Smooth muscle cell (in vitro differentiated cells): ENCODE data around the gene TRIM51. TPM values are rescaled to one million over a fixed set of nuclear protein-coding genes. Genes with fewer than 3 reads are reported as not detected.
"Not testable (repeated sequence)": the region's sequence is repeated elsewhere in the genome, so short reads cannot be mapped to it uniquely, and the experiment has no call there.

ENCODE experiments used
- DNase-seq: peaks from one replicate; lab custom pipeline; 2025; ENCODE audit not compliant: unreplicated experiment; lab: John Stamatoyannopoulos, UW
- H2AFZ ChIP-seq: fragments of 200-600 bp; sonication (generic); 2 replicates; pipeline ENCODE4 v1.6.0; 2016; ENCODE audit warnings: antibody characterized with exemption, low read depth, mild to moderate bottlenecking
- H3F3A ChIP-seq: fragments of 200-600 bp; sonication (generic); 2 replicates; pipeline ENCODE4 v1.6.0; 2017; ENCODE audit warnings: antibody characterized with exemption, low read depth
- H3K27ac ChIP-seq: fragments of 200-600 bp; sonication (generic); 2 replicates; pipeline ENCODE4 v1.5.1; 2016; ENCODE audit warnings: low read depth, mild to moderate bottlenecking
- H3K27me3 ChIP-seq: fragments of 200-600 bp; sonication (generic); 2 replicates; pipeline ENCODE4 v1.6.1; 2016; ENCODE audit warnings: low read depth, mild to moderate bottlenecking
- H3K36me3 ChIP-seq: fragments of 200-600 bp; sonication (generic); 2 replicates; pipeline ENCODE4 v1.5.1; 2016; ENCODE audit warnings: low read depth
- H3K4me1 ChIP-seq: fragments of 200-600 bp; sonication (generic); 2 replicates; pipeline ENCODE4 v1.5.1; 2016; ENCODE audit warnings: low read depth
- H3K4me2 ChIP-seq: fragments of 200-600 bp; sonication (generic); 2 replicates; pipeline ENCODE4 v1.6.0; 2016; ENCODE audit warnings: mild to moderate bottlenecking
- H3K4me3 ChIP-seq: fragments of 200-600 bp; sonication (generic); 2 replicates; pipeline ENCODE4 v1.5.1; 2016; ENCODE audit warnings: mild to moderate bottlenecking
- H3K79me2 ChIP-seq: fragments of 200-600 bp; sonication (generic); 2 replicates; pipeline ENCODE4 v1.6.0; 2016; ENCODE audit warnings: low read depth, mild to moderate bottlenecking
- H3K9ac ChIP-seq: fragments of 200-600 bp; sonication (generic); 2 replicates; pipeline ENCODE4 v1.6.0; 2016; ENCODE audit warnings: low read depth
- H3K9me3 ChIP-seq: fragments of 200-600 bp; sonication (generic); replicated peaks from 2 replicates; pipeline ENCODE4 v1.5.1; 2016; ENCODE audit warnings: low read depth
- H4K20me1 ChIP-seq: fragments of 200-600 bp; sonication (generic); 2 replicates; pipeline ENCODE4 v1.6.0; 2016; ENCODE audit warnings: low read depth
- WGBS: methylation state at CpG from one replicate; pipeline ENCODE4 v1.1.7; 2016; ENCODE audit warnings: low lambda C conversion rate; 5-methylcytosine and 5-hydroxymethylcytosine counted together
- polyA plus RNA-seq: library from polyadenylated mRNA; unstranded; fragments of >200 nt; fragmentation: Nextera tagmentation; extraction: Ambion mirVana; gene quantifications from 2 replicates; pipeline ENCODE4 v1.2.1, GENCODE V29; 2016
- total RNA-seq: library from RNA; depleted of rRNA; stranded (reverse); fragments of >200 nt; gene quantifications from 2 replicates; pipeline ENCODE4 v1.2.3, GENCODE V29; 2014
- TF ChIP-seq, protein P1 (sequence below): fragments of 200-600 bp; sonication (generic); IDR thresholded peaks from 2 replicates; pipeline ENCODE4 v1.5.1; 2017; ENCODE audit warnings: borderline replicate concordance, mild to moderate bottlenecking, antibody characterized with exemption; ENCODE audit not compliant: insufficient read depth, poor library complexity, severe bottlenecking

The TRIM51 gene, protein sequence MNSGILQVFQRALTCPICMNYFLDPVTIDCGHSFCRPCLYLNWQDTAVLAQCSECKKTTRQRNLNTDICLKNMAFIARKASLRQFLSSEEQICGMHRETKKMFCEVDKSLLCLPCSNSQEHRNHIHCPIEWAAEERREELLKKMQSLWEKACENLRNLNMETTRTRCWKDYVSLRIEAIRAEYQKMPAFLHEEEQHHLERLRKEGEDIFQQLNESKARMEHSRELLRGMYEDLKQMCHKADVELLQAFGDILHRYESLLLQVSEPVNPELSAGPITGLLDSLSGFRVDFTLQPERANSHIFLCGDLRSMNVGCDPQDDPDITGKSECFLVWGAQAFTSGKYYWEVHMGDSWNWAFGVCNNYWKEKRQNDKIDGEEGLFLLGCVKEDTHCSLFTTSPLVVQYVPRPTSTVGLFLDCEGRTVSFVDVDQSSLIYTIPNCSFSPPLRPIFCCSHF
- total RNA-seq (not detected in 2 replicates), polyA plus RNA-seq (not detected in 2 replicates)

DNA sequence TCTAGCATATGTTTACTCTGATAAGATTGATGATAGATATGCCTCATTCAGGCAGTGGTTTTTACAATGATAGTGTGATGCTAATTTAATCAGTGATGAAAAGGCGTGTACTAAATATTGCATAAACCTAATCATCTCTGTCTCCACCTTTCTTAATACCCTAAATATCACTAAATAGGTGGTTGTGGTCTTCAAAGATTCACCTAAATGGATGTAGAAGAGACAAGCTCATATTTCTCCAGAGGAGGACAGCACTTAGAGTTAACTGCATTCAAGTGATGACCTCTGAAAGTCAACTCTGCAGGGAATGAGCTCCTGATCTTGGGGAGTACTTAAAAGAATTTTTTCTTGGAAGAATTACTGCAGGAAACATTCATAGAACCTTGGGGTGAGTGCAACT lies at the start of gene TRIM51:
TSS of gene TRIM51 (plus strand) at position 301 of the 400 bp plus-strand sequence. CDS start 2,132 bp downstream, outside the sequence.
- not testable (repeated sequence) for H2AFZ ChIP-seq, H3K27me3 ChIP-seq

DNA sequence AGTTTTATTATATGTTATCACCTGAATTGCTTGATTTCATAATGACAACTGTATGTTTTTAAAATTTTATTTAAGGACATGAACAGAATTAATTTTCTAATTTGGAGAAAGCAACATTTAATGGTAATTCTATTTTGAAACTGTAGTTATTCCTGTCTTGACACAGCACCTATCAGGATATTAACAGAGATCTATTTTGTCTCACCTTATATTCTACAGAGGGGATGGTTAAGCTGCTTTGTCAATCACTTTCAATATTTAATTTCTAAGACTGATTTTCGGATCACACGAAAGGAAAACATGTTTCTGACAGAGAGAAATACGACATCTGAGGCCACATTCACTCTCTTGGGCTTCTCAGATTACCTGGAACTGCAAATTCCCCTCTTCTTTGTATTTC lies 44.6 kb upstream of the TRIM51 start, which contains the start of gene OR5D16:
TSS of gene OR5D16 (plus strand) at position 301 of the 400 bp plus-strand sequence. CDS start at position 301, 0 bp downstream.
- H3K4me2 ChIP-seq: no peak within 1 kb of the TSS
- TF ChIP-seq, protein P1, sequence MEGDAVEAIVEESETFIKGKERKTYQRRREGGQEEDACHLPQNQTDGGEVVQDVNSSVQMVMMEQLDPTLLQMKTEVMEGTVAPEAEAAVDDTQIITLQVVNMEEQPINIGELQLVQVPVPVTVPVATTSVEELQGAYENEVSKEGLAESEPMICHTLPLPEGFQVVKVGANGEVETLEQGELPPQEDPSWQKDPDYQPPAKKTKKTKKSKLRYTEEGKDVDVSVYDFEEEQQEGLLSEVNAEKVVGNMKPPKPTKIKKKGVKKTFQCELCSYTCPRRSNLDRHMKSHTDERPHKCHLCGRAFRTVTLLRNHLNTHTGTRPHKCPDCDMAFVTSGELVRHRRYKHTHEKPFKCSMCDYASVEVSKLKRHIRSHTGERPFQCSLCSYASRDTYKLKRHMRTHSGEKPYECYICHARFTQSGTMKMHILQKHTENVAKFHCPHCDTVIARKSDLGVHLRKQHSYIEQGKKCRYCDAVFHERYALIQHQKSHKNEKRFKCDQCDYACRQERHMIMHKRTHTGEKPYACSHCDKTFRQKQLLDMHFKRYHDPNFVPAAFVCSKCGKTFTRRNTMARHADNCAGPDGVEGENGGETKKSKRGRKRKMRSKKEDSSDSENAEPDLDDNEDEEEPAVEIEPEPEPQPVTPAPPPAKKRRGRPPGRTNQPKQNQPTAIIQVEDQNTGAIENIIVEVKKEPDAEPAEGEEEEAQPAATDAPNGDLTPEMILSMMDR: no peak
- DNase-seq: no peak
- no peaks in the 10 kb centered on the region for H3K27me3 ChIP-seq
- H4K20me1 ChIP-seq: no peaks in the 10 kb centered on the region
- no peaks in the 10 kb centered on the region for H3K36me3 ChIP-seq
- H3K79me2 ChIP-seq: no peaks in the 10 kb centered on the region
- peaks cover 5% of the 10 kb centered on the region for H3K9me3 ChIP-seq
- no peaks in the 10 kb centered on the region for H3K4me1 ChIP-seq
- WGBS: 46% methylated on average over 3 of the region's 3 CpGs
- no peak within 1 kb of the TSS for H2AFZ ChIP-seq
- no peak within 1 kb of the TSS for H3K9ac ChIP-seq
- H3K27ac ChIP-seq: no peak within 1 kb of the TSS
- no peaks in the 10 kb centered on the region for H3F3A ChIP-seq
- H3K4me3 ChIP-seq: no peak within 1 kb of the TSS

More for the DNA sequence above, at the start of gene TRIM51:
- not testable (repeated sequence) for H3K4me2 ChIP-seq, H3K4me3 ChIP-seq, H3K4me1 ChIP-seq, H4K20me1 ChIP-seq, H3F3A ChIP-seq, H3K9ac ChIP-seq, DNase-seq, H3K9me3 ChIP-seq, H3K27ac ChIP-seq, H3K36me3 ChIP-seq, H3K79me2 ChIP-seq
- WGBS: 60% methylated on average over 1 of the region's 1 CpG

DNA sequence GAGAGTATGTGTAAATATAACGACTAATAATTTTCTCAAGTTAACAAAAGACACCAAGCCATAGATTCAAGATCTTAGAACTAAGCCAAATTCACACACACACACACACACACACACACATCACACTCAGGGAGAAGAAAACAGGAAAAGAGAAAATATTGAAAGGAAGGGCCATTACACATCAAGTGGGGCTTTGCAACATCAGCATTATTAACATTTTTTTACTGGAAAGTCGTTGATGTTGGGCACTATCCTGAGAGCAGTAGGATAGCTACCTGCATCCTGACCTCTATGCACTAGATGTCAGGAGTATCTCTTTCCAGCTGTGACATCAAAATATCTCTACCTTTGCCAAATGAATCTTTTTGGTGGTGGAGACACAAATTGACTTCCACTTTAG lies 35.6 kb upstream of the TRIM51 start:
- no peak overlapping the region for H2AFZ ChIP-seq
- WGBS: 35% methylated on average over 2 of the region's 2 CpGs
- no peak for DNase-seq
- H3K9me3 ChIP-seq: peaks cover 3% of the 10 kb centered on the region
- H3K4me1 ChIP-seq: no peaks in the 10 kb centered on the region
- no peaks in the 10 kb centered on the region for H3F3A ChIP-seq
- H3K79me2 ChIP-seq: no peaks in the 10 kb centered on the region
- no peak overlapping the region for H3K27ac ChIP-seq
- TF ChIP-seq, protein P1: no peak
- H3K9ac ChIP-seq: no peak overlapping the region
- no peaks in the 10 kb centered on the region for H3K27me3 ChIP-seq
- H3K4me3 ChIP-seq: no peak overlapping the region
- H3K36me3 ChIP-seq: no peaks in the 10 kb centered on the region
- no peak overlapping the region for H3K4me2 ChIP-seq
- H4K20me1 ChIP-seq: no peaks in the 10 kb centered on the region

DNA sequence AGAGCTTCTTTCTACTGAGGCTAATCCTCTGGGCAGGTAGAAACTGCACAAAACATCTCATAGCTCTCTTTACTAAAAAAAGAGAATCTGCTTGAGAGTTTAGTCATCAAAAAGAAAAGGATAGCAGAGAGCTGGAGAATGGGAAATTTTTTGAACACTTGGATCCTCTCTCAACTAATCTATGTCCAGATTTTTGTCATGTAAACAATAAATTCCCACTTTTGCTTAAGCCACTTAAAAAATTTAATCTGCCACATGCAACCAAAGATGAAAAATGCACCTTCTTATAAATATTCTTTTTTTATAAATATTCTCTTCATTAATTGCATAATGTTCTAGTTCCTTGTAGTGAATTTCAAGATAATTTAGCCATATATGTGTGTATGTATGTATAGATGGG lies 34.1 kb upstream of the TRIM51 start:
- H3K27me3 ChIP-seq: no peaks in the 10 kb centered on the region
- peaks cover 3% of the 10 kb centered on the region for H3K9me3 ChIP-seq
- H3K4me3 ChIP-seq: no peak overlapping the region
- no peak overlapping the region for H3K4me2 ChIP-seq
- H3K9ac ChIP-seq: no peak overlapping the region
- TF ChIP-seq, protein P1: no peak
- DNase-seq: no peak
- H3K4me1 ChIP-seq: no peaks in the 10 kb centered on the region
- H3K27ac ChIP-seq: no peak overlapping the region
- H4K20me1 ChIP-seq: no peaks in the 10 kb centered on the region
- no peaks in the 10 kb centered on the region for H3K36me3 ChIP-seq
- no peaks in the 10 kb centered on the region for H3K79me2 ChIP-seq
- no peak overlapping the region for H2AFZ ChIP-seq
- H3F3A ChIP-seq: no peaks in the 10 kb centered on the region
